DMS 273 treated with DMSO at 0.1 percent for 48 hours (cell line): Measurements from ENCODE around the gene SHROOM2.
"Not testable (repeated sequence)": the region's sequence is repeated elsewhere in the genome, so short reads cannot be mapped to it uniquely, and the experiment has no call there.

Source experiments
- DNase-seq: peaks from one replicate; lab custom pipeline; 2025; lab: John Stamatoyannopoulos, UW

SHROOM2 gene

DNA sequence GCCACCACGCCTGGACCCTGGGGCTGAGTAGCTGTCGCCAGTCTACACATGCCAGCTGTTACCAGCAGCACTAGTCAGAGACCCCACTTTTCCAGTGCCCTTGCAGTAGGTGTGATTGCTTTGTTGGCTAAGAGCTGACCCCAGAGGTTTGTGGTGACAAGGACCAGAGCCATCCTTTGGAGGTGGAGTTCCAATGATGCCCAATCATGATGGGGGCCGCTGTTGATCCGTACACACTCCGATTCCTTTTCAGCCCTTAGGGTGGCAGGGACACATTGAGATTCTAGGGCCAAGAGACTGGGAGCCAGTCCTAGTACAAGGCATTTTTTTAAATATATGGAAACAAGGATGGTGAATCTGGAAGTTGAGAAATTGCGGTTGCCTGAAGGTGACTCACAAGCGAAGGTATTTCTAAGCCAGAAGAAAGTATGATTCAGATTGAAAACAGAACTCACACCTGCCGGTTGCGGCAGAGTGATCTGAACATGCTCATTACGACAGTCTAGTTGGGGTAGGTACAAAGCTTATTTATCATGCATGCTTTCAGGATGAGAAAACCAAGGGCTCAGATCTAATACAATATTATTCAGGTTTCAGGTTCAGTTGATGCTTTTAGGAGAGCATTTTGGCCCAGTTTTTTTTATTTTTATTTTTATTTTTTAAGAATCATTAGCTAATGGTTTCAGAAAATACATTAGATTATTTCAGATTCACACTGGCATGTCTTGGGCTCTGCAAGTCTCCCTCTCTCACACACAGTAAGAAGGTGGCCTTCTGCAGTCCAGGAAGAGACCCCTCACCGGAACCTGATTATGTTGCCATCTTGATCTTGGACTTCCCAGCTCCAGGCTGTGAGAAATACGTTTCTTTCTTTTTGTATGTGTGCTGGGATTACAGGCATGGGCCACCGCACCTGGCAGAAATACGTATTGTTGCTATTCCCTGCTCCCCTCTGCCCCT lies 43.4 kb downstream of the SHROOM2 start:
- DNase-seq, result no peak

DNA sequence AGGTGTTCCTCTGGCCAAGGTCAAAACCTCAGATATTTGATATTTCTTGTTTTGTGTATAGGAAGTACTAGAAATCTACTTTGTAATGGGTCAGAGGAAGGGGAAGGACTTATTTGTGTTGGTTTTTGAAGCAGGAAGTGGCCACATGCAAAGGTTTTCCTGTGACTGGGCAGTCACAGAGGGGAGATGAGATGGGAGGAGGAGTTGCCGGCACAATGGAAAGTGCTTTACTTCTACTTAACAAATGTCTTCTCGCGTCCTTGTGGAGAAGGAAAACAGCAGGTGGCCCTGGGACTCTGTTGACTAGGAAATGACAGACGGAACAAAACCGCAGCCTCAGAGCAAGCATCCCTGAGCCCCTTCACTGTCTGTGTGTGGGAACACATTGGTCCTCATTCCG lies 46.6 kb downstream of the SHROOM2 start:
- DNase-seq, result no peak

DNA sequence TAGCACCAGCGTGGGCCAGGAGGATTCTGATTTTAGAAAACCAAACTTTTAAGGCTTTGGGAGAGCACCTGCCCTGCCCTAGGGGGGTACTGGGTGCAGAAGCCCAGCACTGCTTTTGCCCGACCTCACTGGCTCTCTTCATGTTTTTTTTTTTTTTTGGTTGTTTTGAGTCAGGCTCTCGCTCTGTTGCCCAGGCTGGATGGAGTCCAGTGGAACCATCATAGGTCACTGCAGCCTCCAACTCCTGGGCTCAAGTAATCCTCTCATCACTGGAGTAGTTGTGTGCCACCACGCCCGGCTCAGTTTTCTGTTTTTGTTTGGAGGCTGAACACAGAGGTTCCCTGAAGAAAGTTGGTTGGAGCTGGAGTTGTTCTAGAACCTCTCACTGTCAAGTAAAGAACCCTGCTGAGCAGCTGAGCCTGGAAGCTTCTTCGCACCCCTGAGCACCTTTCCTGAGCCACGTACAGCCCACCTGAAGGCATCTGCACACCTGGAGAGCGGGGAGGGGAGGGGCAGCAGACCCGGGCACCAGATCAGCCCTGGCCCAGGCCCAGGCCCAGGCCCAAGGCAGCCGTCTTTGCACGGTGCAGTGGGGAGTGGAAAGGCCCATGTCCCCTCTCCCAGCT lies 49.5 kb downstream of the SHROOM2 start:
- no peak for DNase-seq

DNA sequence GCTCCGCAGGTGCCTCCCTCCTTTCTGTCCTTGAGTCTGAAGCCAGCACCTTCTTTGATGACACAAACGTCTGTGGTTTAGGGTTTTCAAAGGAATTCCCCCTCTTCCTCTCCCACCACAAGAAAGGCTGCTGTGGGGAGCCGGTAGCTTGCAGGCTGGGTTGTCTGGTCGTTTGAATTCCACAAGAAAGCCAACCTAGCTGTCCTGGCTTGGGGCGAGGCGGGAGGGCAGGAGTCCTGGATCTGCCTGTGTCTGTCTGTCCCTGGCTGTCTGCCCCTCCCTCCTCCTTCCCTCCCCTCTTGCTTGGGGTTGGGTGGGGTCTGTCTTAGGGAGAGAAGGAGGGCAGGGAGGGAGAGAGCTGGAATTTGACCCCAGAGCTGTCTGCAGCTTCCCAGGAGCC lies 56.3 kb downstream of the SHROOM2 start:
- no peak for DNase-seq

DNA sequence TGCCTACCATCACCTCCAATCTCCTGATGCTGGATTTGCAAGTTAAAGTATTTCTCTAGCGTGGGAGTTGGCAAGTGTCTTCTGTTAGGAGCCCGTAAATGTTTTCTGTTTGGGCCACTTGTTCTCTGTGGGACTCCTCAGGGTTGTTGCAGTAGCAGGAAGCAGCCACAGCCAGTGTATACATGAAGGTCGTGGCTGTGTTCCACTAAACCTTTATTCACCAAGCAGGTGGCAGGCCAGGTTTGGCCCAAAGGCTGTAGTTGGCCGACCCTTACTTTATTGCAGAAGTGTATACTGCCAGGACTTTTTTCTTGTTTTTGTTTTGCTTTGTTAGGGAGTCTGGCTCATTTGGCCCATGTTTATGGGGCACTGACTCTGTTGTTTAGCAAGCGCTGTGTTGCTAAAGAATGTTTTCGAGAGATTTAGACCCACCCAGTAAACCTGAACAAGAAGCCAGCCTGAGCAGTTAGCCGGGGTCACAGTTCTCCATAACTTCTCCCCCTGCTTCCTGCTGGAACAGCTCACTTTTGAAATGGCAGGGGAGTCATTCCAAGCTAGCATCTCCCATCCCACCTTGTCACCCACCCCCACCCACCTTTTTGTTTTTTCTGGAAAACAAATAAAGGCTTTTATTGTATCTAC lies 58.8 kb downstream of the SHROOM2 start:
- no peak for DNase-seq

DNA sequence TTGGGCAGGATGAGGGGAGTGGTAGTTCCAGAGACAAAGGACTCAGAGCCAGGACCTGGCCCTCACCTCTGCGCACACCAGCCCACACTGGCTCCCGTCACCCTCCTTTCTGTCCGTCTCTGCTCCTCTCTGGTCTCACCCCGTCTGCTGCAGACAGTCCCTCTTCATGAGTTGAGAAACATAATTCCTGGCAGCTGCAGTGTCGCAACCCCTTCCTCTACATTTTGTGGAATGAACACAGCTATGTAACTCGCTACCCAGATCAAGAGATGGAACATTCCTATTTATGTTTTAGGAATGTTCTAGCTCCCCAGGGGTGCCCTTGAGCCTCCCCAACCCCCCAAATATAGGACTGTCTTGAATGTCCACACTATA lies 59.3 kb downstream of the SHROOM2 start:
- no peak for DNase-seq

DNA sequence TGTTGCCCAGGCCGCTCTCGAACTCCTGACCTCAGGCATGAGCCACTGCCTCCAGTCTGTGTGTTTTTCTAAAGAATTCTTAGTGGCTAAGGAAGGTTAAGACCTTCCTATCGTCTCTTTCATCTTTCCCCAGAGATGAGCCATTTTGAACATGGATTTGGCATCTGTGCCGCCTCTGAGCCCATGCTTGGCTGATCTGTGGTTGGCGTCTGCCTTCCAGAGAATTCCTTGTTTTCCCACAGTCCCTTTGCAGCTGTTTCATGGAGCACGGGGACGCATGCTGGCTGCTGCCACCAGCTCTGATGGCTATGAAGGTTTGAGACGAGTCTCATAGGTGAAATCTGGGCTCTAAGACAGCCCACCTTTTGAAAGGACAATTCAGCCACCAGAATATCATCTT lies 60.4 kb downstream of the SHROOM2 start:
- DNase-seq, result no peak

DNA sequence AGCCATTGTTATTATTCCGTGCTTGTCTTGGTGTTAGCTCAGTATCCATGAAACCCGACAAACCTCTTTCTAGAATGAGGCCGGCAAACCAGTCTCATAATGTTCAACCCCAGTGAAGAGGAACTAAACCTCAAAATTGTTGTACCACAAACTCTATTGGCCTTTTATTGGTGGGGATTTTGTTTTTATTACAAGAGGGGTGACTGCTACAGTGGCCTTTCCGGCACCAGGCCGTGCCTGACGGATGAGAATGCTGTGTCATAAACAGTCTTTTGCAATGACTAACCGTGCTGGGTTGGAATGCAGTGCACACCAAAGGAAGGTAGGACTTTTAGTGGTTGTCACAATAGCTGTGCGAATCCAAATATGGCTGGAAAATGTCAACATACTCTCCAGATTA lies 60.8 kb downstream of the SHROOM2 start:
- no peak for DNase-seq

DNA sequence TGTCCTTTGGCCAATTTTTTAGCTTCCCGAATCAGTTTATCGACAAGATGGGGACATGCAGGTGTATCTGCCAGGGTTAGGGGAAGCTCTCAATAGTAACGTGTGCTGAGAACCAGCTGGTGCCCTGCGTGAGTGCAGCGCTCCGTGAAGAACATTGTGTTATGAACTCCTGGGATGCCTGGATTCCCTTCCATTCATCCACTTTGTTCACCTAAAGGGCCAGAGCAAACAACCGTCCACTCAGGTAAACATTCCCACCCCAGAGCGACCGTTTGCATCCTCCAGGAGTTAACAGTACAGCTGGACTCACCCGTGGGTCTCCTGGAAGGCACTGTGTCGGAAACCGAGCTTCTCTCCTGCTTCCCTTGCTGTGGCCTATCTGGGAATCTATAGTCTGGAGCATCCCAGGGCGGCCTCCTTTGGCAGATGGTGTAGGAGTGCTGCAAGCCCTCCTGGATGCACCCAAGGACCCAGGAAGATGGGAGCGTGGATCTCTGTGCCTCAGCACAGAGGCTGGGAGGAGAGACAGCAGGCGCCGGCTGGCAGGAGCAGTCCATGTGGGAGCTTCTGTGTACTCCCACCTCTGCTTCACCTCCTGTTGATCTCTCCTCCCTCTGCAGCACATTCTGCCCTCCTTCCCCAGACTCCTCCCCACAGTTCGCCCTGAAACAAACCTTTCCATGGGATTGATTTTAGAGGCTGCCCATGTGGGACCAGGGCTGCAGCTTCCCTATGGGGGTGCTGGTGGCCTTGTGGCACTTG lies 62.7 kb downstream of the SHROOM2 start:
- DNase-seq, result no peak

DNA sequence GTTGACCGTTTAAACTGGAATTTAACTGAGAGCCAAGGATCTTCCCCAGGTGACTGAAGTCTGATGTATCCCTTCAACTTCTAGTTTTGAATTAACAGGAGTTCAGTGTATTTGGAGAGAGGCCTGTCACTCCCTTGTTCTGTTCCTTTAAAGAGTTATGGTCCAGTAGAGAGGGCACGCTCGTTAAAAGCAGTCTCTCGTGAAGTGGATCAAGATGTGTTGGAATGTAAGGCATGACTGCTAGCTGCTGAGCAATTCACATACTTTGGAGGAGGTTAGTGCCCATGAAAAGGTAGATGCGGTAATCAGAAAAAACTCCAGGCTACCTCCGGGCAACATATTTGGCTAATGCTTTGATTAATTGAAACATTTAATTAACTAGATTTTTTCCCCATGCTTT lies 65.7 kb downstream of the SHROOM2 start:
- DNase-seq, result no peak

DNA sequence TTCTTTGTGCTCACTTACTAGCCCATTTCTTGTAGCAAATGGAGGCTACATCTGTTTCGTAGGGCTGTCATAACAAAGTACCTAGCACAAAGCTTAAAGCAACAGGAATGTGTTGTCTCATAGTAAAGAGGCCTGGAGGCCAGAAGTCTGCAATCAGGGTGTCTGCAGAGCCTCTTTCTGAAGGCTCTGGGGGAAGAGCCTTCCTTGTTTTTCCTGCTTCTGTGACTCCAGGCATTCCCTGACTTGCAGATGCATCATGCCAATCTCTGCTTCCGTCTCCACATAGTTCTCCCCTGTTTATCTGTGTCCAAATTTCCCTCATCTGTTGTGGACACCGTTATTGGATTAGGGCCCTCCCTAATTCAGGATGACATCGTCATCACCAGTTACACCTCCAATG lies 67.1 kb downstream of the SHROOM2 start:
- no peak for DNase-seq

DNA sequence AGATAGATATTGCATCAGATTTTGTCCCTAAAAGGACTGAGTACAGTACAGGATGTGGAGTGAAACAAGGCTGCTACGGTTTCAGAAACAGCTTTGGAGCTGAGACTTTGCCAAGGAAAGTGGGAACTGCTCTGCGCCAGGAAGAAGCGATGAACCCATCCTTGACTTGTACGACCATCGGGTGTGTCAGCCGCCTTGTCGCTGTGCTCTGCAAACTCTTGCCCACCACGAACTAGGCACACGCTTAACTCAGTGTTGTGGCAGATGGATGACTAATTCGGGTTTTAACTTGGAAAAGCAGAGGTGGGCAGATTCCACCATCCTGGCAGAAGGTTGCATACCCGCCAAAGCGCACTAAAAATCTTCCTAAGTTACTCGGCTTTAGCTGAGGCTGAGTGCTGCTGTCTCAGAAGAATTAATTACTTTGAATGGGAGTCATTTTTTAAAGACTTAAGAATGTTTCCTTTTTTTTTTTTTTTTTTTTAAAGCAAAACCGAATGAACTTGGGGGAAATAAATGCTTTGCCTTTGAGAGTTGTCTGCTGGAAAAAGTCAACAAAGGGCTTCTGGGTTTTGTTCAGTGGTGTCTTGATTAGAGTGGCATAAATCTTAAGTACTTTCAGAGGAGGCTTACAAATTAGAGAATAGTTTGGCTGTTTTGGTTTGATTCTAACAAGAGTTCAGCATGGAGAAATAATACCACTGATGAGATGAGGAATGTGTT lies 69.5 kb downstream of the SHROOM2 start:
- DNase-seq, result no peak

DNA sequence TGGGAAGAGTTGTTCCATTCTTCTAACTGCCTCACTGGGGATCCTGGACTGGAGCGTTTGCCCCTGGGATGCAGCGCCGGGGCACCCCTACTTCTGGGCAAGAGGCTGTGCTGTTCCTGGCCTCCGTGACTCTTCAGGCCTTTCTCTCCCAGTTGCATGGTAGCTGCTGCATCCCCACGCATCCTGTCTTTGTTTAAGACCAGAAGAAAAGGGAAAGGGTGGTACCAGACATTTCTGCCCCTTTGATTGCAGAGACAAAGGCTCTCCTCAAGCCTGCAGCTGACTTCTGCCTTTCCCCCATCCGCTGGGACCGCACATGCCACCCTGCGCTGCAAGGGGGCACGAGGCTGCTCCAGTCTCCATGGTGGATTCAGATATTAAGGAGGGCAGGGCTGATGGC lies 70.4 kb downstream of the SHROOM2 start:
- DNase-seq, result no peak

DNA sequence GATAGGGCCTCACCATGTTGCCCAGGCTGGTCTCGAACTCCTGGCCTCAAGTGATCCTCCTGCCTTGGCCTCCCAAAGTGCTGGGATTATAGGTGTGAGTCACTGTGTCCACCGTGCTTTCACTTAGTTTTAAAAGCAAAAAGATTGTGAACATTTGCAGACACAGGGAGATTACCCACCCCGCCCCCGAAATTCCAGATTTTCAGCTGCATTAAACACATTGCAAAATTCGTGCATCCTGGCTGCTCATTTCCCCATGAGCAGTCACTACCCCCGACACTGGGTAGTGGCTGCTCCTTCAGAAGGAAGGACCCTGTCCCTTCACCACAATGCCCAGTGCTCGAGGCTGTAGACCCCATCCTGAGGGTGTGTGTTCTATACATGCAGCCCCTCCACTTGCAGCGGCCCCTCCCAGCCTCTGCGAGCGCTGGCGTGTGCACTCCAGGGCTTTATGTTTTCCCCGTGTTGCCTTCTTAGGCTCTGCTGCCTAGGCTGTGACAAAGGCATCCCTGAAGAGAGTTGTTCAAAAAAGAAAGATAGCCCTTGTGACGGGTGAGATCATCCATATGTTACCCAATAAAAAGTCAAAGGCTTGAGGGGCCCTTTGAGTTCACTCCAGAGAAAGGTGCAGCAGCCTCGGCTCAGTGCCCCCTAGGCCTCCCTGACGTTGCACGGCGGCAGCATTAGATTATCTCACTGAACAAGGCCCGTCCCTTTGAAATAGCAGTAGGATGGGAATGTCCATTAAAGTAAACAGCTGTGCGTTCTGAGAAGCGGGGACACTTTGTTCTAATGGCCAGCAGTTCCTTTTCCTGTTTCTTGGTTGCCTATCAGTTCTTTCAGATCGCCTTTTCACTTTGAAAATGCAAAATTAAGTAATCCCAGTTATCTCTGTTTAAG lies 71.6 kb downstream of the SHROOM2 start:
- no peak for DNase-seq

DNA sequence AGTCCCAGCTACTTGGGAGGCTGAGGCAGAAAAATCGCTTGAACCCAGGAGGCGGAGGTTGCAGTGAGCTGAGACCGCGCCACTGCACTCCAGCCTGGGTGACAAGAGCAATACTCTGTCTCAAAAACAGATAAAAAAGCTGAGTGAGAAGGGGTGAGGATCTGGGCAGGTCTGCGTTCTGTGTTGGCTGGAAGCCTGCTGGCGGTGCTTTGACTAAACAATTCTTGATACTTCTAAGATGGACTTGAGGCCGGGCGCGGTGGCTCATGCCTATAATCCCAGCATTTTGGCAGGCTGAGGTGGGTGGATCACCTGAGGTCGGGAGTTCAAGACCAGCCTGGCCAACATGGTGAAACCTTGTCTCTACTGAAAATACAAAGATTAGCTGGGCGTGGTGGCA lies 72.5 kb downstream of the SHROOM2 start:
- DNase-seq, result not testable (repeated sequence)

DNA sequence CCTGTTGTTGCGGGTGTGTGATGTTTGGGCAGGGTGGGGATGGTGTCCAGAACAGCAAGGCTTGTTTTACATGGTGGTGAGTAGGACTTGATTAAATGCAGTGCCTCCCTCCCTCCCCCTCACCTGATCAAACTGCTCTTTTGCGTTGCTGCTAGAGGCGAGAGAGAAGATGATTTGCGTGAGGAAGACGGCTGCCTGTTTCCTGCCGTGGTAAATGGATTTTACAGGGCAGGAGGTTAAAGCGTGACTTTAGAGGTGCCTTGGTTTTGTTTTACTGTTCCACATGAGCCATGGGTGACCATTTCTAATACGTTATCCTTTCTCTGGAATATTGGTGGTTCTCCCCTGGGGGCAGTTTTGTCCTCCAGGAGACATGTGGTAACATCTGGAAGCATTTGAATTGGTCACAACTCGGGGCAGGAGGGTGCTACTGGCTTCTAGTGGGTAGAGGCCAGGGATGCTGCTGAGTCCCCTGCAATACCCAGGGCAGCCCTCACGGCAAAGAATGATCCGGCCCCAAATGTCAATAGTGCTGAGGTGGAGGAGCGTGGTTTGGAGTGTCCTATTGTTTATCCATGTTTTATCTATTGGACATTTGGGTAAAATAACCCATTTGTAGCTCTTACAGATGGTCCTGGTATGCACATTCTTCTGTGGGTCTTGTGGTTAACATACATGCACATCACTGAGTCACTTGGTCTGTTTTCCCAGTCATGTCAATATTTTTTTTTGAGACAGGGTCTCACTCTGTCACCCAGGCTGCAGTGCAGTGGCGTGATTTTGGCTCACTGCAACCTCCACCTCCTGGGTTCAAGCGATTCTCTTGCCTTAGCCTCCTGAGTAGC lies 73.7 kb downstream of the SHROOM2 start:
- no peak for DNase-seq

DNA sequence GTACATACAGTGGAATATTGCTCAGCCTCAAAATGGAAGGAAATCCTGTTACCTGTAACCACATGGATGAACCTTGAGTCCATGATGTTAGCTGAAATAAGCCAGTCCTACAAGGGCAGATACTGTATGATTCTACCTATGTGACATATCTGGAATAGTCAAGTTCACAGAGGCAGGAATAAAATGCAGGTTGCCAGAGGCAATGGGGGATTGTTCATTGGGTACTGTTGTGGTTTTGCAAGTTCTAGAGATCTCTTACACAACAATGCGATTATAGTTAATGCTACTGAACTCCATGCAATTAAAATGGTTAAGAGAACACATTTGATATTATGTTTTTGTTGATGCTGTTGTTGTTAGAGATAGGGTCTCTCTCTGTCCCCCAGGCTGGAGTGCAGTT lies 74.6 kb downstream of the SHROOM2 start:
- no peak for DNase-seq

DNA sequence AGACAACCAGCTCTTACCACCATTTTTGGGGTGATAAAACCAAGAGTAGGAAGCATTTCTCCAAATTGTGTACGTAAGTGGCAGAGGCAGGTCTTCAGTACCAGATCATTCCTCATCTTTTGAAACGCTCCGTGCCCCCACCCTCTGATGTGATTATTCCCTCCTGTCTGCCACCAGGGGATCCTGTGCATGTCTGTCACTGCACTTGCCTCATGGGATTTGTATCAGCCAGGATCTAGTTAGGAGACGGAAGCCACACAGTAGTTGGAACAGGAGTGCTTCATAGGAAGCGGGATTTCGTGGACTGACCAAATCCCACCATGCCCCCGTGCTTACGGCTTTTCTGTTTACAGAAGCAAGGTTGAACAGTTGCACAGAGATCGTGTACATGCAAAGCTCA lies 75.5 kb downstream of the SHROOM2 start:
- no peak for DNase-seq

DNA sequence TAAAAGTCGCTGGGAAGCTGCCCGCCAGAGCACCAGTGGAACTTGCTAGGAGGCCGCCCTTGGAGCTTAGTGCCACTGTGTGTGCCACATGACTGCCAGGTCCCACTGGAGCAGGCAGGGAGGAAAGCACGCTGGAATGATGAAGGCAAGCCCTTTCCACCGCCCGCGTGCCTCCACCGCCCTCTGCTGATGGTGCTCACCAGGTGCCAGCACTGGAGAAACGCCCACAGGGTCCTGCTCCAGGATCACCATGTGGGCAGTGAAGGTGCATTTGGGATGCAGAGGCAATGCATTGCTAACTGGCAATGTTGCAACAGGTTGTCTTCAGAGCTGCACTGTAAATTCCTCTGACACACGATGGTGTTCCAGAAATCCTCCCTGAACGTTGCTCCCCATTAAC lies 76.3 kb downstream of the SHROOM2 start:
- no peak for DNase-seq

DNA sequence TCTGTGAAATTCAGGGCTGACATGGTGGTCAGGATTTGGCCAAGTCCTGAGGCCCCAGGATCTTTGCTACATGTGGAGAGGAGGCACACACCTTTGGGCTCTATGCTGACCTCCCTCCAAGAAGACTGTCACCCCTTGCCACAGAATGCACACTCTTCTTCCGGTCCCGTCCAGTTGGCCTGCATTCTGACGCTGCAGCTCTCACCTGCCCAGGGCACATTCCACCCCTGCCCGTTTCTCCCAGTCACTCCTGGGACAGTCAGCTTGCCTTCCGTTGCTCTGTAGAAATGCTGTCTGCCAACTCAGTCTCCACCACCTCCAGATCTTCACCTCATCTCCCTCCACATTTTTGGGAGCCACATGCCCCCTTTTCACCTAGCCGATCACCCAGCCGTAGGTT lies 76.7 kb downstream of the SHROOM2 start:
- DNase-seq, result no peak
